Activated CD8-positive, alpha-beta memory T cell treated with anti-CD3 and anti-CD28 coated beads for 24 hours (primary cell): ENCODE results near the gene PTPRG.

Experiments used
- DNase-seq: peaks from one replicate; pipeline ENCODE4 v3.0.0-alpha.2; 2020

PTPRG gene

DNA sequence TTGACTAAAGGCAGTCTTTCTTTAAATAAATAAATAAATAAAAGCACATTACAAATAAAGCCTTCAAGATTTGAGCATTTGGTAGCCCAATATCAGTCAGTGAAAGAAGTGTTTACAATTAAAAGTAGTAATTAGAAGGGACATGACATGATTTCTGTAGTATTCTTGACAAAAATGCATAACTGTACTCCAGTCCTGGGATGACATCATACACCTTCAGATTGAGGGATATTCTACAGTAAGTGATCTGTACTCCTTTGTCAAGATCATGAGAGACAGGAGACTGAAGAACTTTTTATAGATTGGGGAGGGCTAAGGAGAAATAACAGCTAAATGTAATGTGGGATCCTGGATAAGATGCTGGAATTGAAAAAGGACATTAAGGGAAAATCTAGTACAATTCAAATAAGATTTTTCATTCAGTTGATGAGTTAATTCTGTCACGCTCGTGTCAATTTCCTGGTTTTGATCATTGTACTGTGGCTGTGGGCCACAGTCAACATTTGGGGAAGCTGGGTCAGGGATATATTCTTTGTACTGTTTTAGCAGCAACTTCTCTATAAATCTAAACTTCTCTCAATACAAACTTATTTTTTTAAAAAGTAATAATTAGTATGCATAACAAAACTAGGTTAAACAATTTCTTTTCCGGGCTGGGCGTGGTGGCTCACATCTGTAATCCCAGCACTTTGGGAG, 314.8 kb downstream of the PTPRG start:
- DNase-seq, result no peak

- DNase-seq, result no peak
These were observed 315.4 kb downstream of the PTPRG start for GRCh38 chr3:61876797-61877196.

DNA sequence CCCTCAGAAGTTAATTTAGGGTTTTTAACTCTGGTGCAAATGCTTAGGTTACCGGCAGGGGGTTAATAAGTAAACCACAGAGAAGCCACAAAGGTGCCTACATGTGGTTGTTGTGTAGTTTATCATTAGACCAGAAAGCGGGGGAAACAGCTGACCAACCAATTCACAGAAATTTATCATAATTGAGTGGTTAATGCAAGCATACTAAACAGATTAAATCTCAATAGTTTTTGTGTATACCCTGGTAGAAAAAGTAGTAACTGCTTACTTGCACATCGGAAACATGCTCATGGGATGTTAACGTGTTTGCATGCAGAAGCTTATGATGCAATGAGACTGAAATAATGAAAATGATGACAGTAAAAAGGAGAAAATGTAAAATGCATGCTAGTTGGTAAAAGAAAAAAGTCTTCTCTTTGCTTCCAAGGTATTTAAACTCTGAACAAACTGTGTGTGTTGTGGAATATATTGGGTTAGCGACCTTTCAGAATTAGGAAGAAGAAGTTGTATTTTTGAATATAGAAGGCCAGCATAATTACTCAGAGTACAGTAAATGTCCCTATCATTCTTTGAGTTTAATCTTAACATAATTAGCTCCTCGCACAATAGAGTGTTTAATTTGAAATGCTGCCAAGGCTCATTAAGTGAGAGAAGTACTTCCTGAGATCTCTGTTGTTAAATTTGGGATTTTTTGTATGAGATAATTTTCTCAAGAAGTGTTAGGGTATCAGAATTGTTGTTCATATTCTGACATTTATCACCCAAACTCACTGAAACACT, 316.2 kb downstream of the PTPRG start:
- no peak for DNase-seq

GRCh38 chr3:61882253-61882652, 320.9 kb downstream of the PTPRG start:
- DNase-seq, result no peak

- DNase-seq, result no peak
These were observed 323.4 kb downstream of the PTPRG start for GRCh38 chr3:61884794-61885193.

- no peak for DNase-seq
These were observed 324.0 kb downstream of the PTPRG start for GRCh38 chr3:61885414-61885813.

- DNase-seq, result no peak
These were observed 325.8 kb downstream of the PTPRG start for GRCh38 chr3:61887206-61887605.

DNA sequence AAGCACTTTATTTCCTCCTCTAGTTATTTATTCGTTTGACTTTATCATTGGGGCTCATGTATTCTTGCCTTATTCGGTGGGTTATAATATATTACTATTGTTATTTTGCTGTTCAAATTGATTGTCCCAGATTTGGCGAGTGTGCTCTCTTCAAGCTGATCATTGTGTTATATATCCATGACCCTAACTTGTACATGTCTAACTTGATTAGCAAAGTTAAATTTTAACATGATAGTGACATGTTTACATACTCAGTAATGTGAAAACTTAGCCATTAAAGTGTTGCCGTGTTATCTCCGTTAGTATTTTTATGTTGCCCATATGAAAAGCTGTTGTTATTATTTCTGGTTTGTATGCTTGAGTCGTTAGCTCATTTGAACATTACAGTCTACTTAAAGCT, 327.9 kb downstream of the PTPRG start:
- DNase-seq, result no peak

- DNase-seq, result no peak
These were observed 328.8 kb downstream of the PTPRG start for GRCh38 chr3:61890167-61890566.

GRCh38 chr3:61890586-61890985, 329.2 kb downstream of the PTPRG start:
- DNase-seq, result no peak

DNA sequence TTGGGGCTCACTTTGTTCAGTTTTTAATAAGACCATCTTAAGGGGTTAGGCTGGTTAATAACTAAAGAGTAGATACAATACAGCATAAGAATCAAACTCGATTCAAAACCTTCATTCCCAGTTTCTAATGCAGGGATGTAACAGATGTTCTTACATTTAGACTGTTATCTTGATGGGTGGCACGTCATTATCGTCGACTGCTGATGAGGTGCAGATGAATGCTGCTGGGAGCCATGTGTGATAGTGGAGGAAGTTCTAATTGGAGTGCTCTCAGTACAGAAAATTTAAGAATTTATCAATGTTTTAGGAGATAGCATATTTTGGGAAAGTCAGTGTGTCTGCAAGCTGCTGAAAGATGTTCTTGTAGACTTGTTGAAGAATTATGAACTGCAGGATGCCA, 331.5 kb downstream of the PTPRG start:
- DNase-seq, result no peak

DNA sequence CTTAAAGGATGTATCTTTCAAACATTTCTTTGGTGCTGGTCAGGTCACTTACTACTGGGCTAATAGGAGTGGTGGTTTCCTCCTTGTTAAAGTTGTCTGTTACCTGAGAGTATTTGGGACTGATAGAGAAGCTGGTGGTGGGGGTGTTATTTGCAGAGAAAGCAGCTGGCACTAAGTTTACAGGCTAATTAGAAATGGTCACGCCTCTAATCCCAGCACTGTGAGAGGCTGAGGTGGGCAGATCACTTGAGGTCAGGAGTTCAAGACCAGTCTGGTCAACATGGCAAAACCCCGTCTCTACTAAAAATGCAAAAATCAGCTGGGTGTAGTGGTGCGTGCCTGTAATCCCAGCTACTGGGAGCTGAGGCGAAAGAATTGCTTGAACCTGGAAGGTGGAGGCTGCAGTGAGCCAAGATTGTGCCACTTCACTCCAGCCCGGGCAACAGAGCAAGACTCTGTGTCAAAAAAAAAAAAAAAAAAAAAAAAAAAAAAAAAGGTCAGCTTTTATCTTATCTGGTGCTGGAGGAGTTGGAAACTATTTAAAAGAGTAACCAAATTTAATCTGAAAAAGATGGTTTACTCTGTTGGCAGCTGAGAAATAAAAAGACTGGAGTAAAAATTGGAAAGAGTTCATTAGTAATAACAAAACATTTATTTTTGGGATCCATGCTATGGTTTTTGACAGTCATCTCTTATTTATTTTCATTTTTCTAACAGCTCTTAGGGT, 332.6 kb downstream of the PTPRG start:
- DNase-seq, result no peak

DNA sequence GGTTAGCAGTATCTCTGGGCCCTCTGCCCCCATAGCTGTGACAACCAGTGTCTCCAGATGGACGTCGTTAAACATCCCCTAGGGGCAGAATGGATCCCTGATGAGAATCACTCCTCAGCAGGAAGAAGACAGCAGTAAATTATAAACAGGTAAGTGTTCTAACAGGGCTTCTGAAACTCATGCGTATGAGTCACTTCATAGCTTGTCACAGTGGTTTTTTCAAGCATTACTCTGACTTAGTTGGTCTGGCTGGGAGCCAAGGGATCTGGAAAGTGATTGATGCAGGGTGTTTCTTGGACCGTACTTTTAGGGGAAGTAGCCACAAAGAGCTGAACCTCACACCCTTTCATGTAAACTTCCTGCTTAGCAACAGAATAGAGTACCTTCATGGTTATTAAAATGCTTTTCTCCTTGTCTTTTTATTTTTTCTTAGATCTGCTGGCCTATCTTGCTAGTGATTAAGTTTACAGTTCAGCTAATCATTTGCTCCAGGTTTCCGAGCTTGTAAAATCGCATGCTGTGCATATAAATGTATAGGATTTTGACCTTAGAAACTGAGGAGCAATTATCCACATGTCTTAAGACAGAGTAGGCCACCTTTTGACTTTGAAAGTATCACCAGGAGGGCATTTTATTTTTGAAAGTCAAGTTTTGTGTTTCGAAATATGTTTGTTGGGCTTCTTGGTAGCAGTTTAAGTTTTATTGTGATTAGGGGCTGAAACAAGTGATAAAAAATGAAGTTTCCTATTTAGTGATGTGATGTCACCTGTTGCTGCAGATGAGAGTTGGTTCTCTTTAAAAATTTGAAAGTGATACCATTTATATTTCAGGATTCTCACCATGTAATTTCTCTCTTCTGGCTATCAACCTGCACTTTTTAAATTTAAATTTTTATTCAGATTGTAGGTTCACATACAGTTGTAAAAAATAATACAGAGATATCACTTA, 333.9 kb downstream of the PTPRG start:
- peak; percentile 60 for DNase-seq

DNA sequence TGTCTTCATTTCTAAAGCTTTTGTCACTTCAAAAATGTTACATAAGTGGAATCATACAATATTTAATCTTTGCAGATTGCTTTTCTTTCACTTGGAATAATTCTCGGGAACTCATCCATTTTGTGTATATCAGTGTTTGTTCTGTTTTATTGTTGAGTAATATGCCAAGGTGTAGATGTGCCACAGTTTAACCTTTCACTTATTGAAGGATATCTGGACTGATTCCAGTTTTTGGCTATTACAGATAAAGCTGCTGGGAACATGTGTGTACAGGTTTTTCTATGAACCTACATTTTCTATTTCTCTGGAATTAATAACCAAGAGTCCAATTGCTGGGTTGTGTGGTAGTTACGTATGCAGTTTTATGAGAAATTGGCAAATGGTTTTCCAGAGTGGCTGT, 334.9 kb downstream of the PTPRG start:
- DNase-seq, result no peak

GRCh38 chr3:61897848-61898247, 336.5 kb downstream of the PTPRG start:
- DNase-seq, result no peak

GRCh38 chr3:61899700-61900462, 338.5 kb downstream of the PTPRG start:
- DNase-seq, result no peak

DNA sequence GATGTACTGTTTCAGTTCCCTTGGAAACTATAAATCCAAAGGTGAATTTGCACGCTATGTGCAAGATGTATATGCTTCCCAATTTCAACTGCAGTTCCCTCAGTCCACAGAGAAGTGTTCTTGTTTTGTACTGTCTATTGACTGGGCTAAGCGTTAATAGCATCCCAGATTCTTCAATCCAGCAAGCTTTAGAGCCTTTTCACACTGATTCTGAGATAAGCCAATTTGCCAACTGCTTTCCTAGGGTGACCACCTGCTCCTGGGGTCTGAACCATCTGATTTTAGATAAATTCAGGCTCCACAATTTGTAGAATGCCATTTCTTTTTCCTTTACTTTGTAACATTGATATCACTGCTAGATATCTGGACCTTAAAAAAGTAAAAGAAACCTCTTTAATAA, 340.1 kb downstream of the PTPRG start:
- DNase-seq, result no peak

GRCh38 chr3:61901986-61902385, 340.6 kb downstream of the PTPRG start:
- no peak for DNase-seq

GRCh38 chr3:61903074-61903473, 341.7 kb downstream of the PTPRG start:
- DNase-seq, result no peak

DNA sequence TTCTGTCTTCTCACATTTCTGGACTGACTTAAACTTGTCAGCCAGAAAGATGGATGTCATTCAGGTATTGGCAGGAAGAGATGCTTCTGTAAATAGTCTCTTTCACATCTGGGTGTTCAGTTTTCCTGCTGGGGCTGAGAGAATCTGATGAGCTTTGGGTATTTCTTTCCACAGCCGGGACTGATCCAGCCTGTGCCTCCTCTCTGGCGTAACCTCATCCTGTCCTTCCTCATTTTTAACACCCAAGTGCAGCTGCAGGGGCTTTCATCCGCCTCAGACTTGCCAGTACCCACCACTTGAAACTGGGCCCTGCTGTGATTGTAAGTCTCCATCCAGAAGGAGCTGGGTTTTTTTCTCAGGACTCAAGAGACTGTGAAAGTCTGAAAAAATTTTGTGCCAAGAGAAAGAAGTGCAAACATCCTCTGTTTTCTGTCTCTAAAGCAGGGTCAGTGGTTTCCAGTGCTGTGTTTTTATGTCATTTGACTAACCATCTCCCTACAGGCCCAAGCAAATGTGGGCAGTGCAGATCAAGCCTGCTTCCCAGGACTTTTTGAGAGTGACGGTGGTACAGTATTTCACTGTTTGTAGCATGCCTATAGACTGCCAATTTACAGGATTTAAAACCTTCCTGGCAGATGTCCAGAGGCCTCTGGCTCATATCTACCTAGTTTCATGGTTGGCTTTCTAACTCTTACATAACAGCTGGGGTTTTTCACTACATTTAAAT, 342.7 kb downstream of the PTPRG start:
- no peak for DNase-seq

GRCh38 chr3:61907210-61907795, 345.9 kb downstream of the PTPRG start:
- no peak for DNase-seq
